GM12891 (cell line): ENCODE results near the gene CCDC178.

ENCODE experiments used
- PAX5 ChIP-seq: IDR thresholded peaks from 2 replicates; pipeline ENCODE4 v1.6.1; 2011; ENCODE audit warnings: low read length, moderate library complexity, mild to moderate bottlenecking; ENCODE audit not compliant: insufficient read depth, severe bottlenecking
- POLR2A ChIP-seq: IDR thresholded peaks from 2 replicates; pipeline ENCODE4 v1.6.1; 2011; ENCODE audit warnings: low read depth, low read length, control low read depth
- POLR2AphosphoS5 ChIP-seq: IDR thresholded peaks from 2 replicates; pipeline ENCODE4 v1.6.1; 2011; ENCODE audit warnings: low read depth, low read length, control low read depth
- POU2F2 ChIP-seq: IDR thresholded peaks from 2 replicates; pipeline ENCODE4 v1.6.1; 2011; ENCODE audit warnings: low read depth, mild to moderate bottlenecking, control low read depth, low read length, moderate library complexity
- SPI1 ChIP-seq: IDR thresholded peaks from 2 replicates; pipeline ENCODE4 v1.6.1; 2011; ENCODE audit warnings: low read depth, low read length, control low read depth
- TAF1 ChIP-seq: IDR thresholded peaks from 2 replicates; pipeline ENCODE4 v1.6.1; 2011; ENCODE audit warnings: low read depth, low read length, control low read depth

- TF ChIP-seq POLR2AphosphoS5 = no peak
- no peak for TF ChIP-seq POLR2A
- TF ChIP-seq TAF1 = no peak
- no peak for TF ChIP-seq POU2F2
- TF ChIP-seq SPI1 = no peak
- no peak for TF ChIP-seq PAX5
Measured at GRCh38 chr18:32909798-32910561, 530.5 kb downstream of the CCDC178 start.
